DND-41 (cell line): ENCODE measurements around the gene CFAP45.

Experiments
- ATAC-seq: fragments of 200-7000 bp; cut with Tn5 transposase; 3 replicates; pipeline ENCODE4 v1.9.1; 2021; ENCODE audit warnings: low read depth; ENCODE audit not compliant: insufficient read depth
- DNase-seq: peaks from one replicate; pipeline ENCODE4 v3.0.0-alpha.2; 2020
- H2AFZ ChIP-seq: 2 replicates; pipeline ENCODE4 v1.6.0; 2012; ENCODE audit warnings: low read depth, low read length
- H3K27ac ChIP-seq: 2 replicates; pipeline ENCODE4 v1.5.1; 2012; ENCODE audit warnings: low read length, inconsistent platforms
- H3K27me3 ChIP-seq: fragments of 200-600 bp; sonication (generic); 2 replicates; pipeline ENCODE4 v1.6.0; 2012; ENCODE audit warnings: low read length, mild to moderate bottlenecking, inconsistent platforms; ENCODE audit not compliant: insufficient read depth, poor library complexity
- H3K36me3 ChIP-seq: 2 replicates; pipeline ENCODE4 v1.5.1; 2012; ENCODE audit warnings: low read length, inconsistent platforms; ENCODE audit not compliant: insufficient read depth
- H3K4me1 ChIP-seq: 2 replicates; pipeline ENCODE4 v1.5.1; 2012; ENCODE audit warnings: mild to moderate bottlenecking, low read length; ENCODE audit not compliant: insufficient read depth
- H3K4me2 ChIP-seq: 2 replicates; pipeline ENCODE4 v1.6.0; 2012; ENCODE audit warnings: mild to moderate bottlenecking, moderate library complexity, low read length, inconsistent platforms; ENCODE audit not compliant: insufficient read depth
- H3K4me3 ChIP-seq, 2 experiments: fragments of 200-600 bp in 1 of 2; shearing (Covaris generic) in 1 of 2; 2 replicates each; pipeline ENCODE4 v1.5.1; 2012 to 2016; ENCODE audit warnings: inconsistent platforms in 2 of 2, low read length in 2 of 2, mild to moderate bottlenecking in 2 of 2, low read depth in 1 of 2, moderate library complexity in 1 of 2
- H3K79me2 ChIP-seq: 2 replicates; pipeline ENCODE4 v1.6.0; 2012; ENCODE audit warnings: low read length, inconsistent platforms; ENCODE audit not compliant: insufficient read depth
- H3K9ac ChIP-seq: 2 replicates; pipeline ENCODE4 v1.6.0; 2012; ENCODE audit warnings: low read depth, mild to moderate bottlenecking, inconsistent platforms, low read length, moderate library complexity
- H3K9me3 ChIP-seq: 2 replicates; pipeline ENCODE4 v1.5.1; 2012; ENCODE audit warnings: low read length, moderate library complexity, mild to moderate bottlenecking, inconsistent platforms; ENCODE audit not compliant: insufficient read depth, severe bottlenecking
- H4K20me1 ChIP-seq: 2 replicates; pipeline ENCODE4 v1.6.0; 2012; ENCODE audit warnings: low read length; ENCODE audit not compliant: insufficient read depth
- CTCF ChIP-seq: IDR thresholded peaks from 2 replicates; pipeline ENCODE4 v1.5.1; 2012; ENCODE audit warnings: borderline replicate concordance, low read length, moderate library complexity, mild to moderate bottlenecking; ENCODE audit not compliant: poor library complexity, severe bottlenecking; ENCODE audit errors: extremely low read depth
- EZH2 ChIP-seq: IDR thresholded peaks from 3 replicates; pipeline ENCODE4 v1.6.1; 2012; ENCODE audit warnings: borderline replicate concordance, low read depth, mild to moderate bottlenecking, moderate library complexity, low read length, inconsistent platforms; ENCODE audit not compliant: severe bottlenecking

CFAP45 gene

GRCh38 chr1:159930634-159931033, 30.7 kb upstream of the CFAP45 start:
- Histone ChIP-seq H4K20me1 (no peaks in the 10 kb centered on the region), H3K27ac (no peak overlapping the region), H3K79me2 (no peaks in the 10 kb centered on the region), H3K9me3 (no peaks in the 10 kb centered on the region), H3K4me3 (no peak overlapping the region), H3K4me1 (peaks cover 7% of the 10 kb centered on the region), H3K27me3 (peaks cover 3% of the 10 kb centered on the region), H3K4me2 (no peak overlapping the region), H2AFZ (no peak overlapping the region), H3K36me3 (no peaks in the 10 kb centered on the region), H3K9ac (no peak overlapping the region)
- no peak for TF ChIP-seq EZH2
- no peak for DNase-seq
- ATAC-seq = no peak

GRCh38 chr1:159930216-159930615, 30.3 kb upstream of the CFAP45 start:
- TF ChIP-seq CTCF (no peak), EZH2 (no peak)
- no peak overlapping the region for H3K4me3 ChIP-seq
- ATAC-seq (no peak), DNase-seq (no peak)
- H3K27ac ChIP-seq = no peak overlapping the region
- no peaks in the 10 kb centered on the region for H3K36me3 ChIP-seq
- peaks cover 3% of the 10 kb centered on the region for H3K27me3 ChIP-seq
- no peak overlapping the region for H2AFZ ChIP-seq
- H3K4me1 ChIP-seq = peaks cover 11% of the 10 kb centered on the region
- no peaks in the 10 kb centered on the region for H3K79me2 ChIP-seq
- H4K20me1 ChIP-seq = no peaks in the 10 kb centered on the region
- H3K9me3 ChIP-seq = no peaks in the 10 kb centered on the region
- H3K4me2 ChIP-seq = no peak overlapping the region
- no peak overlapping the region for H3K9ac ChIP-seq

- no peak for ATAC-seq
- Histone ChIP-seq H3K4me3 (no peak overlapping the region), H3K36me3 (no peaks in the 10 kb centered on the region), H3K4me1 (peaks cover 19% of the 10 kb centered on the region), H3K79me2 (peaks cover 7% of the 10 kb centered on the region), H4K20me1 (no peaks in the 10 kb centered on the region), H3K9me3 (no peaks in the 10 kb centered on the region), H3K4me2 (no peak overlapping the region), H2AFZ (no peak overlapping the region), H3K9ac (no peak overlapping the region), H3K27me3 (peaks cover 3% of the 10 kb centered on the region), H3K27ac (no peak overlapping the region)
- TF ChIP-seq EZH2 (no peak), CTCF (no peak)
- no peak for DNase-seq
These were observed 29.4 kb upstream of the CFAP45 start for GRCh38 chr1:159929155-159930051.

GRCh38 chr1:159928491-159929050, 28.6 kb upstream of the CFAP45 start:
- Histone ChIP-seq H4K20me1 (peaks cover 8% of the 10 kb centered on the region; the same call in 1 of the 2 replicates), H3K36me3 (no peaks in the 10 kb centered on the region), H3K9ac (no peak overlapping the region)

More at GRCh38 chr1:159928491-159929050, 28.6 kb upstream of the CFAP45 start:
- Histone ChIP-seq H3K4me2 (no peak overlapping the region), H2AFZ (no peak overlapping the region), H3K4me3 (no peak overlapping the region), H3K27ac (no peak overlapping the region), H3K27me3 (peaks cover 3% of the 10 kb centered on the region), H3K79me2 (peaks cover 16% of the 10 kb centered on the region), H3K4me1 (peaks cover 28% of the 10 kb centered on the region), H3K9me3 (no peaks in the 10 kb centered on the region)
- no peak for DNase-seq
- TF ChIP-seq CTCF (no peak), EZH2 (no peak)
- no peak for ATAC-seq
